HG02798 (cell line): ENCODE measurements around the gene PDE4D.
A peak's percentile ranks its signal among the peaks of the same experiment; 100 is the strongest.
"Not testable (repeated sequence)": the region's sequence is repeated elsewhere in the genome, so short reads cannot be mapped to it uniquely, and the experiment has no call there.

Experiments
- ATAC-seq: cut with Tn5 transposase; IDR thresholded peaks from one replicate; pipeline ENCODE4 v1.9.1; 2021; ENCODE audit warnings: mild to moderate bottlenecking; ENCODE audit not compliant: unreplicated experiment, poor library complexity

Gene PDE4D

DNA sequence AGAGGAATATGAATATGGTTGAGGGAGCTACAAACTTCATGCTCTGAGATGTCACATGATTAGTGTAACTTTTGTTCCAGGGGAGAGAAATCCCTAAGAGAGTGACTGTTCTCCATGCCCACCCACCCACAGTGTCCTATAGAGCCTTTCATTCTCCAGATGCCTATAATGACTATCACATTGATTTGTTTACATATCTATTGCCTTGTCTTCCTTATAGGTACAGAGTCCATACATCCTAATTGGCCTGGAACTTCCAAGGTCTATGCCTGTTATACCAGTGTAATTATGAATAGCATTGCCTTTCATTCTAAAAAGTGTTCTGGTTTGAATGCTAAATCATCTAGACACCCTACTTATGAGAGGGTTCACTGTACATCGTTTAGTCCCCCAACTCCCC, 835.3 kb downstream of the PDE4D start:
- no peak for ATAC-seq

DNA sequence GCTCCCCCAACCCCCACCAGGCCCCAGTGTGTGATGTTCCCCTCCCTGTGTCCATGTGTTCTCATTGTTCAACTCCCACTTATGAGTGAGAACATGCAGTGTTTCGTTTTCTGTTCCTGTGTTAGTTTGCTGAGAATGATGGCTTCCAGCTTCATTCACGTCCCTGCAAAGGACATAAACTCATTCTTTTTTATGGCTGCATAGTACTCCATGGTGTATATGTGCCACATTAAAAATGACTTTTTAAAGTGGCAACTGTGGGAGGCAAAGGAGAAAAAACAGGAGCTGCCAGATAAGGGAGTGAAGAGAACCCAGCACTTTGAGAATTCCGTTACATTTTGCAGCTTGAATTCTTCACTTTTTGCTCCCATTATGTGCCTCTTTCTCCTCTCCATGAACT, 836.9 kb downstream of the PDE4D start:
- not testable (repeated sequence) for ATAC-seq

DNA sequence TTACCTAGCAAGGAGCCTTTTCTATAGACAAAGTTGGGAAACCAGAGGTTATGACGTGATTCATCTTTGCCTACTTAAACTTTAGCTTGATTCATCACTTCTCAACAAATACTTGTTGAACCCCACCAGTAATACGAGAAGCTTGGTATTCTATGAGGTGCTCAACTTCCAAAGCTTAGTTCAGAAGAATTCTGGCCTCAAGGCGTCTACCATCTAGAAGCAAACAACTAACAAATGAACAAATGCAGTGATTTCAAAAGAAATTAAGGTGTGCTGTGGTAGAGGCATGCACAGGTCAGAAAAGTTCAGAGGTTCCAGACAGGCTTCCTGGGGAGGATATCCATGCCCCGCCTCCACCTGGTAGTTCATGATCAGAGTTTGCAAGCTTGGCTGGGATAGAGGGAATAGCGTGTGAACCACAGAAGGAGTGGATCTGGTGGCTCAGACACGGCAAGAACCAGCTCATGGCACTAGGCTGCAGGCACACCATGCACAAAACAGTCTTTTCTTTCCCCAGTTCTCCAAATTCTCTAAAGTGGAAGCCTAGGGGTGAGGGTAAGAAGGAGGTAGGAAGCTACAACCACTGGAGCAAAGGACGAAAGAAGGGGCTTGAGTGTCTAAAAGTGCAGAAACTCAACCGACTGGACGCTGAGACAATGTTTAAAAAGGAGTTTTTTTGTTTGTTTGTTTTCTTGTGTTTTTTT, 837.6 kb downstream of the PDE4D start:
- ATAC-seq: no peak

DNA sequence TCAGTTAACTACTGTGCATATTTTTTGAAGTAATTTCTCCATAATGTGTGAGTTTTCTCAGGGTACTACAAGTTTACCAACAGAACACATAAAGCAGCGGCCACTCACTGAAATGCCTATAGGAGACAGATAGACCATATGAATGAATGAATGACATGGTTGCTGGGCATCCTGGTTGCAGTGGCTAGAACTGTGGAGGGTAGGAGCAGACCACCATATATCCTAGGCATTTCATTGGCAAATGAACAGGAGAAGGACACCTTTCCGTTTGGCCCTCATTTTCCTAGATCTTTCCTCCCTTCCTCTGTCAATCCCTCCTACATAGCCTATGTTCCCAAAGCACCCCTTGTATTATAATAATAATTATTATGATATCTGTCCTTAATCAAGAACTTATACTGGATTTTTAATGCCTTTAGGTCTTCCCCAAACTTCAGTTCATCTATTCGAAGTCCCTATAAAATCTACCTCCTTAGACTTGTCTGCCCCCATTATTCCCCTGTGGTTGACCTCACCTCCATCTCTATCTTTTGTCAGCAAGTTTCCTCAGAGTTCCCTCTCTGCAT, 838.5 kb downstream of the PDE4D start:
- ATAC-seq: no peak

DNA sequence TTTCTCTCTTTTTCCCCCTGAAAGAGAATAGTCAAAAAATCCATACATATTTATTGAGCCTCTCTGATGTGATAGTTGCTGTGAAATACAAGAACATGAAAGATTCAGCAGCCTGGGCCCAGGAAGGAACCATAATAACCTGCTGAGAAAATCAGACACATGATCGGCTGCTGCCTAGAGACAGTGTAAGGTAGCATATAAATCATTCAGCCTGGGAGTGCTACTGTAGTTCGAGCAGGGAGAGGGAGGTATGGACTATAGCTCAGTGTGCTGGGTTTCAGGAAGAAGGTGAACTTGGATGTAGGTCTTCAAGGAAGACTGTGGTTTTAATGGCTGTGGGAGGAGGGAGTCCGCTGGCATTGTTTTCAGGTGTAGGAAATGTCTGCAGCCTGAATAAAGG, 841.6 kb downstream of the PDE4D start:
- no peak for ATAC-seq

DNA sequence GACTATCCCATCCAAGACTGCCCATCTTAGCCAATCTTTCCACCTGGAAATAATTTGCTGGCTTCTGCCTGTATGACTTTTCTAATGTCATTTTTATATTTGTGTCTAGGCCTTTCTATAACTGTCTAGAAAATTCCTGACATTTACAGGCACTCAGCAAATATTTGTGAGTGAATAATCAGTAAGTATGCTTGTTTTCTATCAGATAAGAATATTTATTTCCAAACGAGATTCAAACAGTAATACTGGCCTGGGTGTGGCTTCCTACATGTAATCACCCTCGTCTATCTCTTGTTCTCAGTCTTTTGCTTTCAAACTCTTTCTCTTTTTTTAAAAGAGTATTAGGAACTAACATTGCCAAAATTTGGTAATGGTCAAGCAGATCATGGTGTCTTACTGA, 844.4 kb downstream of the PDE4D start:
- ATAC-seq: no peak

DNA sequence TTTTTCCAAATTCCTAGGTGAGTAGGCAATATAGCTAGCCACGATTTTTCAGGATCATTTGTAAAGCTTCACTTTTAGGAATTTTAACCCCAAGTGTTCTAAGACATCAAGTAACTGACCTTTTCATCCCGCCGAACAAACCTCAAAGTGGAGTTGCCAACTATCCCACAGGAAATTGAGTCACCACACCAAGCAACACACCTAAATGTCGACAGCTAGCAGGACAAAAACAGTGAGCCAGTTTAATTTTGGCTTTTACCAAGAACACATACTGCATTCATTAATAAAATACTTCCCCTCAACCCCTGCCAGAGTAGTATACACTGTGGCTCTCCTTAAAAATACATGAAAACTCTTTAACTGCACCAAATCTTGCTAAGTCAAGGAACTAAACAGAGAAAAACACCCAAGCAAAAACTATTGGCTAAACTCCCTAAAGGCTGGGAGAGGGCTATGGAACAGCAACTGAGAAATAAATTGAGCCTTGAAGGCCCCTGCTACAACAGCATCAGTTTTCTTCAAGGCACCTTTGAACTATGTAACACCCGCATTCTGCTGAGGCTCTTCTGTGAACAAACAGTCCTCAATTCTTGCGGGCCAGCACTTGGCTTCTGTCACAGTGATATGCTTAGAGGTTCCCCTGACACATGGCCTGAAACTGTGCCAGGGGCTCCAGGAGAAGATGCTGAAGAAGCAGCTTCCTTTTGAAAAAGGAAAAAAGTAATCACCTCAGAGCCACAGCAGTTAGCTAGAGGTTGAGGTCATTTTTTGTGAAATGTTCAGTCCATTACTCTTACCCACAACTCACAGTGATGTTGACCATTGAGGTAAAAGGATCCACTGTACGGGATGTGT, 851.1 kb downstream of the PDE4D start:
- ATAC-seq: no peak

DNA sequence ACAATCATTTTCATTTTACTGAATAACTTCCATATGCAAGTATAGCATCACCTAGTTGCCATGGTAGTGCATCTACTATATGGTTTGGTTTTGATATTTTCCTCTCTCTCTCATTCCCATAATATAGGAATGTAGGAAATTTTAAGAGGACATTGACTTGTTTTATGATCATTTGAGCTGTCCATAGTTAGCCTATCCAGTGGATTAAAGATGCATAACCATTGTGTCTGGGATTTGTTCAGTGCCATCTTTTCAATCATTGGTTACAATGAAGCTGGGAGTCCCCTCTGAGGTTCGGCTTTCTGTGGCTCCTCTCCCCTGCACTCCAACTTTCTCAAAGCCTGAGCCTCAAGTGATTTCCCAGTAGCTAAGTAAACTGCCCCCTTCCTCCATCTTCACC, 852.2 kb downstream of the PDE4D start:
- ATAC-seq: no peak

DNA sequence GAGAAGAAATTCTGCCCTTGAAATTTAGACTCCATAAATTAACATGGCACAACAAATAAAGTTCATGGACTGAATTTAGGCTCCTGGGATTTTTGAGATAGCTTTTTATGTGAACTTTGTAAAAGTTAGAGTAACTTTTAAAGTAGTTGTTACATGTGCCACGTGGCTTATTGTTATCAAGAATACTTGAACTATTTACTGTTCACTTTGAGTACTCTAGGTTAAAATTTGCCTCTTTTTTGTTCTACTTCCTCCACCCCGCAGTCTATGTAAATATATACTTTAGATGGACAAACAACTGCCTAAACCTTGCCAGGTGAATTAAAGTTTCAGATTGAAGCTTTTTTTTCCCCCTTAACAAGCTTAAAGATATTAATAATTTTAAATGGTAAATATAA, 852.7 kb downstream of the PDE4D start:
- ATAC-seq: no peak

DNA sequence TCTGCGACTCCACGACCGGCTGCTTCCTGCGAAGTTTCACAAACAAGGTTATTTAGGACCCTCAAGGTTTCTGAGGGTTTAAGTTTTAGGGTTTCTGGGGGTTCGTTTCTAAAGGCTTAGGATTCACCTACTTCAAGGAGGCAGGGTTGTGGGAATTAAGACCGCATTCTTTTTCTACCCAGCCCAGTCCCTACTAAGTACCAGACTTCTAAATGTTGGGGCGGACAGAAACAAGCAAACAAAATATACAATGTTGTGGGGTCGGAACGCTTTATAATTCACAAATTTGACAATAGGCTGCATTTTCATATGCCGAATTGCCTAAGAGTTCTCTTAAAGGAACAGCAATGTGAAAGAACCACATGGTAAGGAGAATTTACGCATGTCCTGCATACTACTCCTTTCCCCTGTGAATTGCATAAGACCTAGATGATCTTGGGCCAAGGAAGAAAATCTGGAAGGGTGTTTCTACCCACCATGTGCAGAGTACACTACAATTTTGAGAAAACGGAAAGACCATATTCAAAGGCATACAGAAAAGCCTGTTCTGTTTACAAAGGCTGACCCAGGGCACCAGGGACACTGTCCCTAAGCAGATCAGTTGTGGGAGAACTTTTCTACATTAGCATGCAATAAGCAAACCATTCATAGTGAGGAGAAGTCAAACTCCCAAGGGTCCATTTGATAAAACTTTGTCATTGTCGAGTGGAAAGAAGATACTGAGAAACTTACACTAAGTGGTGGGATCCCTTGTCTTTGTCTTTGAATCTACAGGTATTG, 853.3 kb downstream of the PDE4D start:
- no peak for ATAC-seq

DNA sequence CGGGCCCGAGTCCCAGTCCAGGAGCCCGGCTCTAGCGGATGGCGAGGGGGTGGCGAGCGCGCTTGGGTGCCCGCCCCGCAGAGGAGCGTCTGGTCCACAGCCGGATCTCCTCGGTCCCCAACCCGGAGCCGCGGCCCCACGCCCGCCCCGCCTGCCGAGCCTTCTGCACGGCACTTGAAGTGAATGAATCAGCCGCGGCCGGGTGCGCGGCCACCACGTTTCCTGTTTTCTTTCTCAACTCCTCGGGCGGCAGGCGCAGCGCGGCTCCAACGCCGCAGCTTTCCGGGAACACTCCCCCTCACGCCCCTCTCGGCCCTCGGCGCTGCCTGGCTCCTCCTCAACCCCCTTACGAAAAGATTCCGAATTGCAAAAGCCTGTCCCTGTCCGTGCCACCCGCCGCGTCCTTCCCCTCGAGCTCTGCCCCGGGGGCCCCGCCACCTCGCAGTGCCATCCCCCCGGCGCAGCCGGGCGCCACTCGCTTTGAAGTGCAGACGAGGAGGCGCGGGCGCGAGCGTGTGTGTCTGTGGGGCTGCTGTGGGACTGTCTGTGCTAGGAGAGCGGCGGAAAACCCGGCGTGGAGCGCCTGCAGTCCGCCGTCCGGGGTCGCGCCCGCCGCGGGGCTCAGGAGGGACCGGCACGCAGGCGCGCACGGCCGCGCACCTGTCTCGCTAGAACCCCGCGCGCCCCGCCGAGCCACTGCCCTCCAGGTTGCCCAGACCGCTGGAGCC, 854.1 kb downstream of the PDE4D start:
- ATAC-seq: peak; percentile 61

DNA sequence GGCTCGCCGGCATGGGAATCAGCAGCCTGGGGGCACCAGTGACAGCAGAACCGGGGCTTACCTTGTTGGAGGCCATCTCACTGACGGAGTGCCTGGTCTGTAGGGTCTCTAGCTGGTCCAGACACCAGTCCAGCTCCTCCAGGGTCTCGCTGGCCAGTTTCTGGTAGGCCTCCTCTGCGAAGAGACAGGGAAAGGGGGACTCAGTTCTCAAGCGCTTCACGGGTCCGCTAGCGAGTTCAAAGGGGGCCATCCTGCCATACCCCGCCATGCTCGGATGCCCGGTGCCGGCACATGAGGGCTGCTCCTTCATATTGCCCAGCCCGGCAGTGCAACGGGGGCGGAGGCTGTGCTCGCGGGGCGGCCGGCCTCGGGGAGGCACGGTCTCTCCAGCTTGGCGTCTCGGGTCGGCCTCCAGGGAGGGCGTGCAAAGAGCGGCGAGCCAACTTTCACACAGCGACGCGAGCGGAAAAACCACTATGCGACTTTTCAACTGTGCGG, 854.7 kb downstream of the PDE4D start:
- peak; percentile 42 for ATAC-seq

DNA sequence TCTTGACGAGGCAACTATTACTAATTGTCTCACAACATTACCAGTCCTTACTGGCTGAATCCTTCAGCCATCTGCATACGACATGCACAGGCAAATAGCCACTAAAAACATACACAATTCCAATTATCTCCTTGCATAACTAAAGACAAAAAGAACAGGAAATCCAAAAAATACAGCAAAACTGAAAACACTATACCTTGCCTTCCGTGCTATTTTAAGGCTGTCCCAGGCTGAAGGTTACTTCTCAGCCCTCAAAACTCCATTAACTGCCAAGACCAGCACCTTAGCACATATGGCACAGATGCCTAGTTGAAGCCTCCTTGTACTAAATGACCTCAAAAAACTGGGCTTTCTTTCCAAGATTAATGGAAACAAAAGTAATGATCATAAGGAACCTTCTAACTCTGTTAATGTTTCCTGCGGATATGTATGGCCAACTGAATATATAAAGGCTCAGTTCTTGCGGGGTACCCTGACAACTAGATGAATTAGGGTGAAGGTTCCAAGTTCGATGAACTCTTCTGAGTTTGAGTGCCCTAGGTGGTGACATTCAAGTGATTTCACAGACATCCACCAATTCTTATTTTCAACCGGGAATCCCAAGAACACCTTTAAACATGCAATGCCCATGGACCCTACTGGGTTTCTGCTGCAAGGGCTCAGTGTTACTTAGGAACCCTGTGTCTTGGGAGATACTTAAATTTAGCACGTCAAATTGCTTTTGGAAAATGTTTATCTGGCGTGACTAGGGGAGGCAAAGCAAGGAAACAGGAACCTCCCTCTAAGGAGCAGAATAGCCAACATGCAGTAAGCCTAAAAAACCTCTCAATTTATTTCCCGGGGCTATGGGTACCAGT, 855.4 kb downstream of the PDE4D start:
- no peak for ATAC-seq

DNA sequence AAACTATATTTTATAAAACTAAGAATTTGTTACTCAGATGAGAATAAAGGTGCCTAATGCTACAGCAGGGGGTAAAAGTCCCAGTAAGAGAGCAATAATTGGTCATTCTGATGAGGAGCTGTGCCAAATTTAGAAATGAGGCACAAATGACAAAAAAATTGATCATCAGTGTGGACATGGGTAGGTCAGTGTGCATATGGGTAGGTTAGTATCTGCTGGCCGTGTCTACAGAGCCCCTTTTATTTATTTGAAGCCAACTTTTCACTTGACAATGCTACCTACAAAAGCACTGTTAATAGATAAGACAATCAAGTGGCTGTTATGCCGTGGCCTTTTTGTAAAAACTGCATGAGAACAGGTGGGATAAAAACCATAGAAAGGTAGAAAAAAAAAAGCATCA, 856.1 kb downstream of the PDE4D start:
- no peak for ATAC-seq

DNA sequence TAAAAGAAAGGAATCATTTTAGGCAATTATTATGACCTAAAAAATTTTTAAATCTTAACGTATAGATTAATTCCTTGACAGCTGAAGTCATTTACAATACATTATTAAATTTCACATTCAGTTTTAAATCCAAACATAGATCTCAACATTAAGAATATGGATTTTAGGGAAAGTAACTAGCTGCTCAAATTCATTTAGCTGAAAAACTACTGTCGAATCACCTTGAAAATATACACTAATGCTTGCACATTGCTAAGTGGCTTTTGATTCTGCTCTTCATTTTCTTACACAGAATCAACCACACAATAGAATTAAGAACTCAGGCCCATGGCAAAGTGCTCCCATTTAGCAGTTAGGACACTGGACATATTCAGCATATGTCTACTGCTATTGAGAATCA, 856.5 kb downstream of the PDE4D start:
- no peak for ATAC-seq

DNA sequence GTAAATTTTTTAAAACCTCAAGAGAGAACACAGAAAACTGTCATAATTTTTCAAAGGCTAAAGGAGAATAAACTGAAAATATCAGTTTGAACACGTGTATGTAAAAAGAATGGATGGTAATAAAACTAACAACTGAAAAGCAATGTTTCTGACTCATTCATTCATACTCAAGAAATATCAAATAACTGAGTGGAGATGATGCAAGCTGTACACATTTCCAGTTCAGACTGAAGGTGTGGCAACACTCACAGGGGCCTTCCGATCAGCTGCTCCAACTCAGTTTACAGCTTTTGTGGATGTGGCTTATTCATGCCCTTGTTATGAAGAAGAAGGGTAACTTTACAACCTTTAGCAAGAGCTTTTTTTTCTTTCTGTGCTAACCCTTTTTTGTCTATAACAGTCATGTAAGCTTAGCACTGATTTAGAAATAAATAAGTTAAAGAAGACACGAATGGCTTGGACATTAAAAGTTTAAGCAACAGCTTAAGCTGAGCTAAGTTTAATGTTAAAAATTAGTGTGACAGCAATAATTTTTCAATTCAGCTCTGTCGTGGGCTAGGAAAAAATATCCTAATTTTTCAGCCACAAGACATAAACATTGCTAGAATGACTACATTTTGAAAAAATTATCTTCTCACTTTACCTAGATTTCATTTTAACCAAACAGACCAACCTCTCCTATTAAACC, 857.1 kb downstream of the PDE4D start:
- ATAC-seq: no peak

DNA sequence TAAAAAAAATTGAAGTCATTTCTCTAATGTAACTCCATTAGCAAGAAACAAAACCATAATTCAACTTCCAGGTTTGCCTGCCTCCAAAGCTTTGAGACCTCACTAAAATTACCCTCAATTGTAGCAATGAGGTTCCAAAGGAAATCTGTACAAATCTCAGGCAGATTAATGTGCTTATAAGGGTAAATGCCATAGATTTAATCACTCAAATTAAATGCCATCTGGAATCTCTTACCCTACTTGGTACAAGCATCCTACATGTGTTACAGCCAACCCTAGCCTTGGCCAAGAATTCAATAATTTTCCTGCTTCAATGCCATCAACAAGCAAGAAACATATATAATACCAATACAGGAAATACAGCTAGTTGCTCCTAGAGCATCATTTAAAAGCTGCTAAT, 857.8 kb downstream of the PDE4D start:
- no peak for ATAC-seq

DNA sequence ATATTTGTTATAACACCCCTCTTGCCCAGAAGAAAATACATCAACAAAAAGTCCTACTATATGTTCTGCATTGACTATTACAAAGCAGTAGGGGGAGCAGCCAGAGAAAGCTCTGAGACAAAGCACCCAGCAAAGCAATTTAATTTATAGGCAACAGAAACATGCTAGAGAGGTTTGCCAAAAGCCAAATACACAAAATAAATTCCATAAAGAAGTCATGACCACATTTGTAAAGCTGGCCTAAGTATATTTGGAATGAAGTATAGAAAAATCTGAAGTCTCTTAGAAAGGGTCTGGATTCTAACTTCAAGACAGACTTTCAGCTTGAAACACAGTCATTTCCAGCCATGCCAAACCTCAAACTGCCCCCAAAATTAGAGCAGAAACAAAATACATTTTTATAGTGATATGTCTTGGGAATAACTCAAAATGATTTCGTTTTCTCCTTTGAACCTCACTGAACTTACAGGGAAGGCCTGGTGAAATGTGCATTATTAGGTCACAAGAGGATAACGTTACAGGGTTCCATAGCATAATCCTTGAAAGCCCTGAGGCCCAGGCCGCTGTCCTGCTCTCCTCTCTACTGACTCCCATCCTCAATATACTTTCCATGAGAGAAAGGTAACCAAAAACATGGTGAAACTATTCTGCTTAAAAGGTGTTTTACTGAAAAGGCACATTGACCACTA, 858.9 kb downstream of the PDE4D start:
- ATAC-seq: peak; percentile 47
